ENCODE measurements around the gene BAD.
A peak's percentile ranks its signal among the peaks of the same experiment; 100 is the strongest.

Gene BAD

DNA sequence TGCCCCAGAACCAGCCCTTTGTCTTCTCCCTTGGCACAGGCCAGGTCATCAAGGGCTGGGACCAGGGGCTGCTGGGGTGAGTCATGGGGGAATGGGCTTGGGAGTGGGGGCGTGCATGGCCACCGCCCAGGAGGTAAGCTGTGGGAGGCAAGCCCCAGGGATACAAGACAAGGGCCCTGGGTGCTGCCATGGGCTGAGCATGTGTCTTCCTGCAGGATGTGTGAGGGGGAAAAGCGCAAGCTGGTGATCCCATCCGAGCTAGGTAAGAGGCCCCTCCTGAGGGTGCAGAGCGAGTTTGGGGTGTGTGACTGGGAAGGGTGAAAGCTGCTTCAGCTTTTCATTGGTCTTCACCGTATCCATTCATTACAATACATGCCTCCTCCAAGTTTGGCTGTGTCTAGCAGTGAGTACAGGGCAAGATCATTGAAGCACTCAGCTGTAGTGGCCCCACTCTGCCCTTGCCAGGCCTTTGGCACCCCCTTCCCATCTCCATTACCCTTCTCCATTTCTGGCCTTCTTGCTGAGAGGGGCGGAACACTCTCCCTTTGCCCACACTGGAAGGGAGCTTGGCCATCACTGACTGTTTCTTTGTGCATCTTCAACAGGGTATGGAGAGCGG, 41.1 kb downstream of the BAD start:
- no peak for DNase-seq

DNA sequence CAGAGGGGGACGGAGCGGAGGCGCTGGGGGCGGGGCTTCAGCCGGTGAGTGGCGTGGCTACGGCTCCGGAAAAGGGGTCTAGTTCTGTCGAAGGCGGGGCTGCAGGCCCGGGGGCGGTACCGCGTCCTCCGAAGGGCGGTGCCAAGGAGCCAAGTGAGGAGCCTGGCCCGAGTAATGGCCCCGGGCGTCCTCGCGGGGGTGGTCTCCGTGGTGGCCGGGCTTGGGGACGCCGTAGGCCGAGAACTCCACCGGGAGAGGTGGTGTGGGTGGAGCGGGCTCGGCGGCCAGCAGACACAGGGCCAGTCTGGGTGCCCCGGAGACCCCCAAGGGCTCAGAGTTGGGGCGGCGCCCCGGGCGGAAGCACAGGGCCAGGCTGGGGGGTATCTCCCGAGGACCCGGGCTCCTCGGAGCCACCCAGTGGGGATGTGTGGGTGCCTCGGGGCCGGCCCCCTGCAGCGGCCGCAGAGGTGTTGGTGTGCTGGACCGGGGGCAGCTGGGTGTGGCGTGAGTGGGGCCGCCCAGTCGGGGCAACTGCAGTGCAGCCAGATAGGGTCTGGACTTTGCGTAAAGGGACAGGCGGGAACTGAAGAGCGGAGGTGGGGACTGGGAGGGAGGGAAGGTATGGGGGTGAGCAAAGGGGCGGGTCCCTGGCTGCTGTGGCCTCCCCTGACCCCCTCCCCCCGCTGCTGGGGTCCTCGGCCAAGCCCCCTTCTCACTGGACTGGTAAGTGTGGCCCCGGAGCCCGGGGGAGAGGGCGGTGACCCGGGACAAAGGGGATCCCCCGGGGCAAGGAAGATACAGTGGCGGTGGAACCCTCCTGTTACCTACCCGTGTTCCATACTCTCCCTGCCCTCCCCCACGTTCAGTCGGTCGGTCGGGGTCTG, 42.7 kb downstream of the BAD start:
- peak; percentile 100 for DNase-seq

DNA sequence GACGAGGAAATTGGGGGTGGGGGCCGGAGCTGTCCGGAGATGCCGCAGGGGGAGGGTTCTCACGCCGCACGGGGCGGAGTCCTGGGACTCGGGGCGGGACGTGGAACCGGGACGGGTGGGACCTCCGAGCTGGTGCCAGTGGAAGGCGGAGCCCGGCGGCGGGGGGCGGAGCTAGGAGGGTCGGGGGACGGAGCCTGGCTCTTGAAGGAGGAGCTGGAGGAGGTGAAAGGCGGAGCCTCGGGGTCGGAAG, 43.3 kb downstream of the BAD start:
- no peak for DNase-seq

DNA sequence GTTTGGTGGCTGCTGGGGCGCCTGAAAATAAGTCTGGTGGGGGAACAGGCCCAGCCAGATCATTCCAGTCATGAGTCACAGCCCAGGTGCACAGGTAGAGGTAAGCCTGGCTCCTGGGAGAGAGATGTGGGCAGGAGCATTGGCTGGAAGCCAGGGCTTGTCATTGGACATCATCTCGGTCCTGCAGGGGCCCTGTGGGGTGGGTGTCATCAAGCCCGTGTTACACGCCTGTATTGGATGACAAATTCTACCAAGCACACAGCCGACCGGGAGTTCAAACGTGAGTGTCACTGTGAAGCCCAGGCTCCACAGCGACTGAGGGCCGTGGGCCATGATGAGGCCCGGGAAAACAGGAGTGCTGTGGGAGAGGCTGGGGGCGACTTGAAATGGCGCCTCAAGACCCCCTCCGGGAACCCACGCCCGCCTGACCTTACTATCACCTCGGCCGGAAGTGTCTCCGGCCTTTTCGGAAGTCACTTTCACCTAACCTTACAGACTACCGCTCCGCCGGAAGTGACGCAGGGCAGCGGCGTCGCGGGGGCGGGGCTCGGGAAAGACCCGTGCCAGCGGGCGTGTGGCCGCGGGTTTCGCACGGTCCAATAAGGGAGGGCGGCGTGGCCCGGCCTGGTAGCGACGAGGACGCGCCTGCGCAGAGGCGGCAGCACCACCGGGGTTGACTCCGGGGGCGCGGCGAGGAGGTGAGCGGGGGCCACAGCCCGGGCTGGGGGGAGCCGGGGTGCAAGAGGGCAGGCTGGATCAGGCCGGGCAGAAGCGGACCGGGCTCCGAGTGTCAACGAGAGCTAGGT, 43.8 kb downstream of the BAD start, which contains the start of gene FKBP2:
TSS of gene FKBP2 (plus strand) at position 661 of the 806 bp plus-strand sequence. CDS start 1,293 bp downstream, outside the sequence.
- DNase-seq = peak; percentile 99

DNA sequence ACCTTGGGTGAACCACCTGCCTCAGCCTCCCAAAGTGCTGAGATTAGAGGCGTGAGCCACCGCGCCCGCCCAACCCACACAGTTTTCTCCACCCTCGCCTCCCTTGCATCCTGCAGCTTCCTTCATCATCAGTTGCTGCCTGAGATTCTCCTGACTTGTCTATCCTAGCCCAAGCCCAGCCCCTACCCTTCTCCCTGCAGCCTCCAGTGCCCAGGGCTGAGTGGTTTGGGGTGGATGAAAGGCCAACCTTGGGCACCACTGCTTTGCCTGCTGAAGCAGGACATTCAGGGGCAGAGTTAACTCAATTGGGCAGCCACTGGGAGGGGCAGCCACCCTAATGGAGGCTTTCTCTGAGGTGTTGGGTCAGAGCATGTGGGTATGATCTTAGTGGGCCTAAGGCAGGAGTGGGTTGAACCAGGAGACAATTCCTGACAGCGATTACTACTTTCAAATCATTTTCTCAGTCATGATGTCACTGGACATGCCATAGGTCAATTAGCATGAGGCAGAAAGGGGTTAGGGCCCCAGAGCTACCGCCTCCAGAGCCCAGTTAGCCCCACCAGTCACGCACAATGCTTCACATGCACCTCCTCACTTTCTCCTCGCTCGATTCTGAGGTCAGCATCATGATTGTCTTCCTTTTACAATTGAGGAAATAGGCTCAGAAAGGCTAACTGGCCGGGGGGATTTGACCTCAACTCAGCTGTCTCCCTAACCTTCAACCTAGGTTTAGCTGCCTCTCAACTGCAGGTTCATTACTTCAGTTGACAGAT, 44.6 kb downstream of the BAD start:
- DNase-seq = no peak

DNA sequence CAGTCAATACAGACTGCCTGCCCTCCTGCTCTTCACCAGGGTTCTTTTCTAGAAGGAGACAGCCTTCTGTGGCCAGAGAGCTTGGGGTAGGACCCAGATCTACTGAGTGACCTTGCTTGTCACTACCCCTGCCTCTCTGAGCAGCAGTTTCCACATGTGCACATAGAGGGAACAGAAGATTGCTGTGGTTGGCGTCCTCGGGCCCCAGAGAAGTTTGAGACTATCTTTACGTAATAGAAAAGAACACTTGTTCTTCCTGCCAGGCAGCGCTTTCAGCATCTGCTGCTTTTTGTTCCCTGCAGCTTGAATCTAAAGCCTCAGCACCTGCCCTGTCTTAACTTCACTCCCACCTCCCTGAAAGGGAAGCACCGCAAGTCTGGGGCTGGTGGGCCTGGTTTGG, 45.5 kb downstream of the BAD start:
- DNase-seq = no peak

DNA sequence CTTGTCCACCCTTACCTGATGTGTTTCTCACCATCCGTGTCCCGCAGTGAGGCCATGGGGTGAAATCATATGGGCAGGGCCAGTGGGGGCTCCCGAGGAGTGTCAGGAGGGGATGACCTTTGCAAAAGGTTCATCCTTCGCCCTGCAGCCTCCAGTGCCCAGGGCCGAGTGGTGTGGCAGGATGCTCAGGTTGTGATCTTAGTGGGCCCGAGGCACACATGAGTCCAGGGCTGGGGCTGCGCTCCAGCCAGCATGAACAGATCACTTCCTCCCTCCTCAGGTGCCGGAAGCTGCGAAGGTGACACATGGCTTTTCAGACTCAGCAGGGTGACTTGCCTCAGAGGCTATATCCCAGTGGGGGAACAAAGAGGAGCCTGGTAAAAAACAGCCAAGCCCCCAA, 46.4 kb downstream of the BAD start:
- DNase-seq = no peak

DNA sequence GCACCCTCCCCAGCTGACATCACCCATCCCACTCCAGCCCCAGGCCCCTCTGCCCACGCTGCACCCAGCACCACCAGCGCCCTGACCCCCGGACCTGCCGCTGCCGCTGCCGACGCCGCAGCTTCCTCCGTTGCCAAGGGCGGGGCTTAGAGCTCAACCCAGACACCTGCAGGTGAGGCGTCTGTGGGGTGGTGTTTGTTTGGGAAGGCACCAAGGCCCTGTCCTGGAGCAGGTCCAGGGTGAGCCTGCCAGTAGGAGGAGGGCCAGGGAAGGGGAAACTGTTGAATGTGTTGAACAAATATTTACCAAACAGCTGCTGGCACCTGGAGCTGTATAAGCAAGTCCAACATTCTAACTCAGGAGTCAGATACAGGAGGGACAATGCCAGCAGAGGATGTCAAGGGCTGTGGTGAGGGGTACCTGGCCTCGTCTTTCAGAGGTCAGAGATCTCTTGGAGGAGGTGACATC, 46.9 kb downstream of the BAD start:
- DNase-seq = no peak

DNA sequence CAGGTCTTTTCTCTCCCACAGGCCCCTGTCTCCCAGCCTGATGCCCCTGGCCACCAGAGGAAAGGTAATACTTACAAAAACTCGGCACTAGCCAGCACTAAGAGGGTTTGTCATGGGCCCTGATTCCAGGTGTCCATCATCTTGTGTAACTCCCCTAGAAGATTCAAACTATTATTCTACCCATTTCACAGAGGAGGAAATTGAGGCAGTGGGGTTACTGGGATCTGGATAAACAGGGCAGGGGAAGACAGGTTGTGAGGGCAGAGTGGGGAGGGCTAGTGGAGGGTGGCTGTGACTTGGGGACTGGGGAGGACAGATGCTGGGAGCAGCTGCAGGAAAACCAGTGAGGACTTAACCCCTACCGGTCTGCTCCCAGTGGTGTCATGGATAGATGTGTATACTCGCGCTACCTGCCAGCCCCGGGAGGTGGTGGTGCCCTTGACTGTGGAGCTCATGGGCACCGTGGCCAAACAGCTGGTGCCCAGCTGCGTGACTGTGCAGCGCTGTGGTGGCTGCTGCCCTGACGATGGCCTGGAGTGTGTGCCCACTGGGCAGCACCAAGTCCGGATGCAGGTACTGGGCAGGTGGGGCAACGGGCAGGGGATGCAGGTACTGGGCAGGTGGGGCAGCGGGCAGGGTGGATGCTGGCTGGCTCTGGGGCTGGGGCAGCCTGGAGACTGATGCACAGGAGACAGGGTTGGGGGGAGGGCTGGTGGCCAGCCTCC, 48.9 kb downstream of the BAD start:
- no peak for DNase-seq

DNA sequence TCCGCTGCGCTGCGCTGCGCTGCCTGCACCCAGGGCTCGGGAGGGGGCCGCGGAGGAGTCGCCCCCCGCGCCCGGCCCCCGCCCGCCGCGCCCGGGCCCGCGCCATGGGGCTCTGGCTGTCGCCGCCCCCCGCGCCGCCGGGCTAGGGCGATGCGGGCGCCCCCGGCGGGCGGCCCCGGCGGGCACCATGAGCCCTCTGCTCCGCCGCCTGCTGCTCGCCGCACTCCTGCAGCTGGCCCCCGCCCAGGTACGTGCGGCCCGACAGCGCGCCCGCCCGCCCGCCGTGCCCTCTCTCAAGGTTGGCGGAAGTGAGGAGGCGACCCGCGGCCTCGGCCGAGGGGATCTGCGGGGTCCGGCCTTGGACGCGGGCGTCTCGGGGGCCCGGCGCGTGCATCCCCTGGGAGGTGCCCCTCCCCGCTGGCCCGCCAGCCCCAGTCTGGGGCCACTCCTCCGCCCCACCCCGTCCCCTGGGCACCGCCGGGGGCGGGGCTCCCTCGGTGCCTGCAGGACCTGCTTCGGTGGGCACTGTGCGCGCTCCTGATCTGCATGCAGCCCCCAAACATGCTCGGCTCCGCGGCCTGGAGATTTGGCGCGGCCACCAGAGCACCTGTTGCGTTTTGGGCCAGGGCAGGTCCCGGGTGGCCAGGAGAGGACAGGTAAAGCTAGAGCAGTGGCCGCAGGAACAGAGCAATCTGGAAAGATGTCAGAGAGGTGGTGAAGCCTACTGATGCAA, 49.7 kb downstream of the BAD start:
- DNase-seq = peak; percentile 56

DNA sequence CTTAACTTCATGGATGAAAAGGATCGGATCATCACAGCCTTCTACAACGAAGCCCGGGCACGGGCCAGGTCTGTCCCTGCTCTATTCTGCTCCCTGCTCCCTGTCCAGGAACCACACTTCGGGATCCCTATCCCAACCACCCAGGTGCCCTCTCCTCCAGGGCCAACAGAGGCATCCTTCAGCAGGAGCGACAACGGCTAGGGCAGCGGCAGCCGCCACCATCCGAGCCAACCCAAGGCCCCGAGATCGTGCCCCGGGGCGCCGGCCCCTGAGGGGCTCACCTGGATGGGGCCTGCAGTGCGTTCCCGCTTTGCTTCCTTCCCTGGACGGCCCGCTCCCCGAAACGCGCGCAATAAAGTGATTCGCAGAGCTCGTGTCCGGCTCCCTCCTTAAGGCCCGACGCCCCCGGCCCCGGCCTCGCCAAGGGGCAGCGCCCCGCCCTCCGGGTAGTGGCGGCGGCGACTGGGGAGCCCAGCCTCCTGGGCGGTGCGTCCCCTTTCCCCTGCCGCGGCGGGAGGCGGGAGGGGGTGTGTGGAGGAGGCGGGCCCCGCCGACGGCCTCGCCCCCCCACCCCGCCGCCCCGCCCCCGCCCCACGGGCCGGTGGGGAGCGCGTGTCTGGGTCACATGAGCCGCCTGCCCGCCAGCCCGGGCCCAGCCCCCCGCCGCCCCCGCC, 50.4 kb downstream of the BAD start, which contains the start of gene VEGFB:
TSS of gene VEGFB (plus strand) at position 672 of the 674 bp plus-strand sequence. CDS start 250 bp downstream, outside the sequence.
- peak; percentile 84 for DNase-seq

DNA sequence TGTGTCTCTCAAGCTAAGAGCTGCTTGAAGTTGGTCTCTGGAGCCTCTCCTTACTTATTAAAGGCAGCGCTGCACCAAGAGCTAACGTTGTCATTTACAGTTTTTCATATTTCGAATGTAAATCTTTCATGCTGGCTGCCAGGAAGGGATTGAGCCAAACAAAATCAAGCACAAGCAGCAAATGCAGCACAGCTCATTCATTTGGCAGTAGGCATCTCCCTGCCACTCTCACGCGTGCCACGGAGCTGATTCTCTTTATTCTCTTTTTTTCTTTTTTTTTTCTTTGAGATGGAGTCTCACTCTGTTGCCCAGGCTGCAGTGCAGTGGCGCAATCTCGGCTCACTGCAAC, 51.5 kb downstream of the BAD start:
- no peak for DNase-seq

DNA sequence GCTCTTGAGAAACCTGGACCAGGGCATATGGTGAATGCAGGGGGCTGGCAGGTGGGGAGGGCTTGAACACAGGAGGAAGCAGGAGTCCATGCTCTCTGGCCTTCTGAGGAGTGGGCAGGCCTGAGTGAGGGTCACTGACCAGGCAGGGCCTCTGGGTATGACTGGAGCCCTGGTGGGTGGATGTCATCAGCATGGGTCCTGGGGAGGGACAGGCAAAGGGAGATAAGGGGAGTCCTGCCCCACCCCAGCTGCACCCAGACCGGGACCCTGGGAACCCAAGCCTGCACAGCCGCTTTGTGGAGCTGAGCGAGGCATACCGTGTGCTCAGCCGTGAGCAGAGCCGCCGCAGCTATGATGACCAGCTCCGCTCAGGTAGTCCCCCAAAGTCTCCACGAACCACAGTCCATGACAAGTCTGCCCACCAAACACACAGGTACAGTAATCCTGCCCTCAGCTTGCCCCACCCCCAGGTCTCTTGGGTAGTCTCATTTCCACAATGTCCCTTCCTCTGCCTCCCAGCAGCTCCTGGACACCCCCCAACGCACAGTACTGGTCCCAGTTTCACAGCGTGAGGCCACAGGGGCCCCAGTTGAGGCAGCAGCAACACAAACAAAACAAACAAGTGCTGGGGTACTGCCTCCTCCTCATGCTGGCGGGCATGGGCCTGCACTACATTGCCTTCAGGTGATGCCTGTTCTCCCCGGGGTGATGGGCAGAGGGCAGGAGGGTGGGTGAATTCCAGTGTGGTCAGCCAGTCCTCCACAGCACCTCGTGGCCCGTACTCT, 52.1 kb downstream of the BAD start:
- DNase-seq = no peak

DNA sequence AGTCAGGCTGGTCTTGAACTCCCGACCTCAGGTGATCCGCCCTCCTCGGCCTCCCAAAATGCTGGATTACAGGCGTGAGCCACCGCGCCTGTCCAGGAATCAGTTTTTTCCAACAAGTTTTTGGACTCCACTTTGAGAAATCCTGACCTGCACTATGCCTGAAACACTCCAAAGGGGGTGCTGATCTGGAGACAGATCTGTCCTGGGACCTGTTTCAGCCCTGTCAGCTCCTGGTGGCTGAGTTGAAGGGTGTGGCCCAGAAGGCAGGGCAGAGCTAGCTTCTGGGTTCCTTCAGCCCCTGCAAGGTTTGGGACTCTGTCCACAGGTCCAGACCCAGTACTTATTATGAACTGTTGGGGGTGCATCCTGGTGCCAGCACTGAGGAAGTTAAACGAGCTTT, 52.9 kb downstream of the BAD start:
- DNase-seq = no peak

DNA sequence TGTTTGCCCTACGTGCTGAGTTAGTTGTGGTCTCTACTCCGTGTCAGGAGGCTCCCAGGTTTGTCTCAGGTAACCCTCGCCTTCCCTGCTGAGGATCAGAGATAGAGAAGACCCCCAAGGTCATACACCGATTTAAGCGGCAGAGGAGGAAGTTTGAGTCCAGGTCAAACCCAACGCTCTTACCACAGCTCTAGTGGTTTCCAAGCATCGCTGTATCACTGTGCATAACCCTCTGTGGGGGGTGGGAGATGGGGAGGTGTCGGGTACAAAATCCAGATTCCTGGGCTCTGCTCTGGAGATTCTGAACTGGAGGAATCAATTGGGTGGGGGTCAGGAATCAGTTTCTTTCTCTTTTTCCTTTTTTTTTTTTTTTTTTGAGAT, 53.5 kb downstream of the BAD start:
- no peak for DNase-seq

DNA sequence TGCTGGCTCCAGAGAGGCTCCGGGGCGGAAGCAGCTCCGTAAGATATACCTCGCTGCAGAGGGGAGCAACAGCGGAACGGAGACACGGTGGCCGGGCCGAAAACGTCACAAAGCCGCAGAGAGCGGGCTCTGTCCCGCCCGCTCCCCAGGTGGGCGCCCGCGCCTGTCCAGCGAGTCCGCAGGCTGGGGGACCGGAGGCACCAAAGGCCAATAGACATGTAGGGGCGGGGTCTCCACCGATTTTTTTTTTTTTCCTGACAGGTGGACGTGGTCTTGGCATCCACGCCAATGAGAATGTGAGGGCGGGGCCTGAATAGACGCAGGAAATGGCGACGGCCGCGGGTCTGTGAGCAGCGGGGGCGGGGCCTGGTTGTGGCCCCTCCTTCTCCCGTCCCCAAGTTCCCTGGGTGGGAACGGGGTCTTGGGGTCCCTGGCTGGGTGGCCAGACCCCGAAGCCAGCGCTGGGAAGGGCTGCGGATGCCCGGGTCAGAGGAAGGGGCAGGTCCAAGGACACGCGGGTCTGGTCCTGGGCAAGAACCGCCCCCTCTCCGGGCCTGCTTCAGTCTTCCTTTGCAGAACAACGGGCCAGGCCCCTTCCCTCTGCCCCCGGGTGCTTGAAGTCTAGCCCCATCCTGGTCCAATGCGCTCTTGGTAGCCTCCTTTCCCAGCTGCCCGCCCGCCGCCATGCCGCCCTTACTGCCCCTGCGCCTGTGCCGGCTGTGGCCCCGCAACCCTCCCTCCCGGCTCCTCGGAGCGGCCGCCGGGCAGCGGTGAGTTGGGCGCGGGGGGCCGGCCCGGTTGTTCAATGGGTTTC, 54.1 kb downstream of the BAD start, which contains the start of gene DNAJC4:
TSS of gene DNAJC4 (plus strand) at position 378 of the 814 bp plus-strand sequence. CDS start at position 685, 307 bp downstream.
- peak; percentile 90 for DNase-seq

DNA sequence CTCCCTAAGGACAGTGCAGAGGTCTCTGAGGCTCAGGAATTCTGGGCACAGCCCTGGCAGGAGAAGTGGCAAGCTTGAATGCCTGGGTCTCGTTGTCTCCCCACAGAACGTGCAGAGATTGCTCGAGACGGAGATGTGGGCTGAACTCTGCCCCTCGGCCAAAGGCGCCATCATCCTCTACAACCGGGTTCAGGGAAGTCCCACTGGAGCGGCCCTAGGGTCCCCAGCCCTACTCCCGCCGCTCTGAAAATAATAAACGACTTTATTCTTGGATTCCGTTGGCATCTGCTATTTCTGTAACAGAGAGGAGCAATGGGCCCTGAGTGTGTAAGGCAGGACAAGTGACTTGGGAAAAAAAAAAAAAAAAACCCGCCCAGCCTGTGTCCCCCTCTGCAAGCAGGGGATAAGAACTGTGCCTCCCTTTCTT, 54.7 kb downstream of the BAD start:
- DNase-seq = no peak

DNA sequence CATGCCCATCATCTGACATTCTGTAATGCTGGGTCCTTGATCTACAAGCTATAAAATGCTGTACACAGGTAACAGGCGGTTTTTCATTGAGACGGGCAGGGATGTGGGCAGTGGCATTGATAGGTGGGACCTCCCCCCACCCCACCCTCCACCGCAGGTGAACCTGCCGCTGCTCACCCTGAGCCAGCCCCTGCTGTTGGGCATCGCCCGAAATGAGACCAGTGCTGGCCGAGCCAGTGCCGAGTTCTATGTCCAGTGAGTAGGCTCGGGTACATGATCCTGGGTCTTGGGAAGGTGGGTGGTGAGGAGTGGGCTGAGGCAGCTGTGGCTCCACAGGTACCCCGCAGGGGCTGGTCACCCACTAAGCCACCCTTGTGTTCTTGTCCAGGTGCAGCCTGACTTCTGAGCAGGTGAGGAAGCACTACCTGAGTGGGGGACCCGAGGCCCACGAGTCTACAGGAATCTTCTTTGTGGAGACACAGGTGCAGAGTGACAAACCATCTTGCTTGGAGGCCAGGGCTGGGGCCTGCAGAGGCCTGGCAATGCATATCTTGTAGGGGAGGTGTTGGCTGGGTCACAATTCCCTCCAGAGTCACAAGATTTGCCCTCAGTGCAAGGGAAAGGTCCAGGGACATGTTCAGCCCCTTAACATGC, 55.2 kb downstream of the BAD start:
- DNase-seq = no peak
